GM10248 (cell line): ENCODE results near the gene SELENOW.

Experiments used
- CTCF ChIA-PET: fragments of 300-600 bp; sonication (Branson Sonifier 250); formaldehyde crosslinking; extraction: SDS; loops from one replicate; lab custom pipeline; 2021; ENCODE audit warnings: antibody characterized with exemption; lab: Yijun Ruan, JAX
- POLR2A ChIA-PET: fragments of 350-650 bp; sonication (Branson Sonifier 250); formaldehyde crosslinking; extraction: SDS; loops from one replicate; lab custom pipeline; 2020; ENCODE audit warnings: antibody characterized with exemption; lab: Yijun Ruan, JAX
- DNase-seq: peaks from one replicate; pipeline ENCODE4 v3.0.0; 2012; ENCODE audit errors: extremely low spot score
- CTCF ChIP-seq: IDR thresholded peaks from 2 replicates; pipeline ENCODE4 v1.5.1; 2012; ENCODE audit warnings: mild to moderate bottlenecking, low read depth; ENCODE audit errors: extremely low read depth, missing control alignments, control extremely low read depth

The SELENOW gene

GRCh38 chr19:47819858-47820257, 41.4 kb downstream of the SELENOW start:
- POLR2A ChIA-PET = no interaction called here
- no peak for TF ChIP-seq CTCF
- CTCF ChIA-PET = interaction anchor here (0.9 to 1.2 kb wide), 3 partner anchors 30 to 44 kb away, joined by 4 read pairs; no protein-coding TSS in a partner anchor
- no peak for DNase-seq

GRCh38 chr19:47820410-47820809, 41.9 kb downstream of the SELENOW start:
- ChIA-PET POLR2A (no interaction called here), CTCF (interaction anchor here (1.1 to 1.2 kb wide), 2 partner anchors 31 to 44 kb away, joined by 4 read pairs; no protein-coding TSS in a partner anchor)
- DNase-seq = no peak
- TF ChIP-seq CTCF = no peak

- no peak for DNase-seq
- TF ChIP-seq CTCF = no peak
- CTCF ChIA-PET = no interaction called here
- POLR2A ChIA-PET = no interaction called here
These were observed 43.0 kb downstream of the SELENOW start, which contains the start of gene CRX for GRCh38 chr19:47821460-47822020. Gene CRX, plus strand, starts transcription at chr19:47821937. Its CDS starts 12,507 bp downstream, at chr19:47834444.

GRCh38 chr19:47824396-47824795, 45.9 kb downstream of the SELENOW start:
- ChIA-PET POLR2A (no interaction called here), CTCF (interaction anchor here (2.3 kb wide), 1 partner anchor 10 kb away, joined by 8 read pairs; no protein-coding TSS in a partner anchor)
- TF ChIP-seq CTCF = no peak
- DNase-seq = no peak

GRCh38 chr19:47826800-47827199, 48.3 kb downstream of the SELENOW start:
- no peak for DNase-seq
- ChIA-PET POLR2A (no interaction called here), CTCF (interaction anchor here (1.1 to 1.7 kb wide), 3 partner anchors 11 to 37 kb away, joined by 3 to 7 read pairs (median 5); no protein-coding TSS in a partner anchor)
- TF ChIP-seq CTCF = no peak

- CTCF ChIA-PET = no interaction called here
These were observed 54.2 kb downstream of the SELENOW start for GRCh38 chr19:47832723-47833122.

More at GRCh38 chr19:47832723-47833122, 54.2 kb downstream of the SELENOW start:
- DNase-seq = no peak
- POLR2A ChIA-PET = no interaction called here
- no peak for TF ChIP-seq CTCF
